Stimulated activated CD4-positive, alpha-beta T cell treated with anti-CD3 and anti-CD28 coated beads, Interleukin-12 subunit alpha, Interleukin-12 subunit beta, amount 100 ng/mL, for 48 hours (primary cell): ENCODE results near the gene MBNL1.

Experiments used
- DNase-seq, 3 donors: peaks; one replicate each; pipeline ENCODE4 v3.0.0-alpha.2; 2020; ENCODE audit warnings: low read depth in 2 of 3, low spot score in 1 of 3

Gene MBNL1

GRCh38 chr3:152252755-152253154, 16.0 kb upstream of the MBNL1 start:
- DNase-seq: no peak

GRCh38 chr3:152253514-152253913, 15.2 kb upstream of the MBNL1 start:
- no peak for DNase-seq

GRCh38 chr3:152254041-152254440, 14.7 kb upstream of the MBNL1 start:
- no peak for DNase-seq

- no peak for DNase-seq
Measured at GRCh38 chr3:152255290-152255689, 13.4 kb upstream of the MBNL1 start.

- DNase-seq: no peak
Measured at GRCh38 chr3:152256851-152257562, 11.7 kb upstream of the MBNL1 start.

GRCh38 chr3:152257563-152258035, 11.1 kb upstream of the MBNL1 start:
- DNase-seq: no peak

- DNase-seq: peak in 2 of 3 donors; percentile 44 to 56
Measured at GRCh38 chr3:152258448-152259393, 10.0 kb upstream of the MBNL1 start.

- DNase-seq: no peak
Measured at GRCh38 chr3:152259468-152259867, 9.3 kb upstream of the MBNL1 start.

GRCh38 chr3:152260026-152260425, 8.7 kb upstream of the MBNL1 start:
- no peak for DNase-seq

GRCh38 chr3:152260529-152260928, 8.2 kb upstream of the MBNL1 start:
- no peak for DNase-seq

- DNase-seq: no peak
Measured at GRCh38 chr3:152261329-152261728, 7.4 kb upstream of the MBNL1 start.

- DNase-seq: no peak
Measured at GRCh38 chr3:152263711-152264110, 5.0 kb upstream of the MBNL1 start.

- DNase-seq: no peak
Measured at GRCh38 chr3:152264378-152264777, 4.4 kb upstream of the MBNL1 start.

GRCh38 chr3:152266221-152266995, 2.3 kb upstream of the MBNL1 start:
- DNase-seq: no peak

- no peak for DNase-seq
Measured at GRCh38 chr3:152267831-152268554, 736 bp upstream of the MBNL1 start.

GRCh38 chr3:152269056-152269830, 514 bp downstream of the MBNL1 start:
- DNase-seq: no peak

GRCh38 chr3:152269831-152270734, 1.4 kb downstream of the MBNL1 start:
- DNase-seq: no peak

GRCh38 chr3:152270937-152271336, 2.2 kb downstream of the MBNL1 start:
- no peak for DNase-seq
